Measurements from ENCODE around the gene CYP27C1.

- TF ChIP-seq CTCF (IDR thresholded peaks at IDR 0.05) (no peak), POLR2AphosphoS5 (IDR thresholded peaks at IDR 0.05) (no peak), POLR2A (IDR thresholded peaks at IDR 0.05) (no peak), EP300 (IDR thresholded peaks at IDR 0.05; ENCODE audit: low read depth) (no peak)
These were observed at the start of gene CYP27C1 for GRCh38 chr2:127220102-127220767.
